K562 (cell line): ENCODE data around the gene HERC3.

Source experiments
- CEBPB ChIP-seq: fragments of 450-650 bp; IDR thresholded peaks from 2 replicates; pipeline ENCODE4 v1.6.1; 2016; ENCODE audit warnings: missing genetic modification characterization, missing compliant biosample characterization
- CHD4 ChIP-seq: fragments of 200-600 bp; sonication (generic); IDR thresholded peaks from 3 replicates; pipeline ENCODE4 v1.6.1; 2012; ENCODE audit warnings: low read depth, mild to moderate bottlenecking, mixed read lengths, low read length, inconsistent platforms; ENCODE audit not compliant: insufficient read depth, insufficient replicate concordance, poor library complexity, severe bottlenecking
- CTCF ChIP-seq, 3 experiments: IDR thresholded peaks in 2 of 3; conservative IDR thresholded peaks in 1 of 3; 2 replicates each; pipeline ENCODE4 v1.5.1; 2011 to 2012; ENCODE audit warnings: low read length in 3 of 3, mild to moderate bottlenecking in 3 of 3, control low read depth in 2 of 3, improper control_type of control experiment in 1 of 3, inconsistent platforms in 1 of 3, low read depth in 1 of 3, mixed read lengths in 1 of 3, moderate library complexity in 1 of 3; ENCODE audit not compliant: insufficient read depth in 2 of 3
- ELF1 ChIP-seq: fragments of 200-800 bp; sonication (Bioruptor generic); IDR thresholded peaks from 2 replicates; pipeline ENCODE4 v1.6.1; 2016; ENCODE audit warnings: missing genetic modification characterization, missing compliant biosample characterization
- GTF2F1 ChIP-seq: IDR thresholded peaks from 2 replicates; pipeline ENCODE4 v1.6.1; 2011; ENCODE audit warnings: low read depth, low read length, improper control_type of control experiment
- TF ChIP-seq, protein P1 (sequence below): fragments of 450-650 bp; formaldehyde crosslinking; IDR thresholded peaks from 2 replicates; pipeline ENCODE4 v1.4.0; 2022; ENCODE audit warnings: mild to moderate bottlenecking, moderate library complexity

- no peak for TF ChIP-seq CHD4
- TF ChIP-seq, protein P1, sequence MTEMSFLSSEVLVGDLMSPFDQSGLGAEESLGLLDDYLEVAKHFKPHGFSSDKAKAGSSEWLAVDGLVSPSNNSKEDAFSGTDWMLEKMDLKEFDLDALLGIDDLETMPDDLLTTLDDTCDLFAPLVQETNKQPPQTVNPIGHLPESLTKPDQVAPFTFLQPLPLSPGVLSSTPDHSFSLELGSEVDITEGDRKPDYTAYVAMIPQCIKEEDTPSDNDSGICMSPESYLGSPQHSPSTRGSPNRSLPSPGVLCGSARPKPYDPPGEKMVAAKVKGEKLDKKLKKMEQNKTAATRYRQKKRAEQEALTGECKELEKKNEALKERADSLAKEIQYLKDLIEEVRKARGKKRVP (CRISPR knock-in tag): no peak
- no peak for TF ChIP-seq GTF2F1
- 0 out of 6 replicates have a peak, but pooled peaks of 1 of the 3 experiments have one; percentile 5 for TF ChIP-seq CTCF (IDR thresholded peaks at IDR 0.05 in 2 of 3, conservative IDR thresholded peaks at IDR 0.05 in 1 of 3; ENCODE audit: insufficient read depth in 2 of 3, low read depth in 1 of 3, low read length in 3 of 3)
- no peak for TF ChIP-seq CEBPB (tag)
- peak; percentile 69; the same call in 1 of the 2 replicates for TF ChIP-seq ELF1 (tag)
Measured at GRCh38 chr4:88591787-88592599, at the start of gene HERC3.
